GM18907 (cell line): Measurements from ENCODE around the gene CADM3.
A peak's percentile ranks its signal among the peaks of the same experiment; 100 is the strongest.

Source experiments
- ATAC-seq: cut with Tn5 transposase; IDR thresholded peaks from one replicate; pipeline ENCODE4 v1.9.1; 2021; ENCODE audit warnings: mild to moderate bottlenecking, moderate library complexity; ENCODE audit not compliant: unreplicated experiment

The CADM3 gene

DNA sequence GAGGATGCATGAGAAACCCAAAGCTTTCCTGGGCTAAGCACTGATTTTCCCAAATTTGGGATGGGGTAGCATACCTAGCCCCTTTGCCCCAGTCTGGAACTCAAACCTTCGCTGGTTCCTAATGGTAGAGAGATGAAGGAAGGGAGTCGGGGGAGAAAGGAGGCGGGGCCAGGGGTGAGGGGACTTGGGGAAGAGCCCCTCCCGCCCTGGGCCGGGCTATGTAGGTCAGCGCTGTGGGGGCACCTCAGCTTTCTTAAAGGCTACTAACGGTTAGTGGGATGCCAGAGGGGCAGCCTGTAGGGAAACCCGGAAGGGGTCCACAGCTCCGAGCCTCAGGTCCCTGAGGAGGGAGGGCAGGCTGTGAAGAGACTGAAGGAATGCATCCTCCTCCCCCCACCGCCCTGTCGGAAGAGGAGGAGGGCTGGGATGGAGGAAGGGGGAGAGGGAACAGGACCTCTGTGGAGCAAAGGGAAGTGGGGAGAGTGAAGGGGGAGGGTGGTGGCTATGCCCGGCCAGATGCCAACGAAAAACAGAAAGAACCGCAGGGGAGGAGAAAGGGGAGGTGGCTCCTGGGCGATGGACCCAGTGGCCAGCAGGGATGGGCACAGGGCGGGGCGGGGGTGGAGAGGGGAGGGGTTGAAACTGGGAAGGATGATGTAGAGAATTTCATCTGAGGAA lies 1.3 kb downstream of the CADM3 start:
- ATAC-seq, result no peak

DNA sequence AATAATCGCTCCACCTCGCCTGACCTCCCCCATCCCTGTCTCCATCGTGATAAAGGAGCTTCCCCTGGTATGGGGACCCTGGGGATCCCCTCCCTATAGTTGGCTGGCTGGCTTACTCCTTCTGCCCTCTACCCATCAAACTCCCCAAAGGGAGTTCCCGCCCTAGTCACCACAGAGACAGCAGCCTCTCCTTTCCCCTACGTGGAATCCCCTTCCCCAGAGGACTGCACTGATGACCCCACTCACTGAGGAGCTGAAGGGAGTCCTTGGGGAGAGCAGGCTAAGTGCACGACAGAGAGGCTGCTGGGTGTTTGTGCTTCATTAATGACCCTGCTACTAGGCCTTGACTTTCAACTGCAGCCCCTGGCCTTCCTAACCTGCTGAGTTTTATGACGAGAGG lies 1.9 kb downstream of the CADM3 start:
- ATAC-seq, result no peak

DNA sequence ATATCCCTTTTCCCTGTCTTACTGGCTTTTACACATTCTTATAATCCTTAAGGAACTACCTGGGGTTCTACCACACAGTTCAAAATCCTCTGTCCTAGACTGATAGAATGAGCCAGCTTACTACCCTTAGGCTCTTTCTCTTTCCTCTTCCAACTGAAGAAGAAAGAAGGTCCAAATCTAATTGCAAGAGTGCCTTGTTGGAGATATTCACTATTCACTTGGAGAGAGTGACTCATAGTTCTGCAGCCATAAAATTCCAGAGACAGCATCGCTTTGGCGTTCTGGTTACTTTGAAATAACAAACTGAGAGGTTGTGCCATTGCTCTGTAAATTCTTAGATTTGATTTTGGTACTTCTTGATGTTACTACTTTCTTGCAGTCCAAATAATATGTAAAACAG lies 4.2 kb downstream of the CADM3 start:
- ATAC-seq, result no peak

DNA sequence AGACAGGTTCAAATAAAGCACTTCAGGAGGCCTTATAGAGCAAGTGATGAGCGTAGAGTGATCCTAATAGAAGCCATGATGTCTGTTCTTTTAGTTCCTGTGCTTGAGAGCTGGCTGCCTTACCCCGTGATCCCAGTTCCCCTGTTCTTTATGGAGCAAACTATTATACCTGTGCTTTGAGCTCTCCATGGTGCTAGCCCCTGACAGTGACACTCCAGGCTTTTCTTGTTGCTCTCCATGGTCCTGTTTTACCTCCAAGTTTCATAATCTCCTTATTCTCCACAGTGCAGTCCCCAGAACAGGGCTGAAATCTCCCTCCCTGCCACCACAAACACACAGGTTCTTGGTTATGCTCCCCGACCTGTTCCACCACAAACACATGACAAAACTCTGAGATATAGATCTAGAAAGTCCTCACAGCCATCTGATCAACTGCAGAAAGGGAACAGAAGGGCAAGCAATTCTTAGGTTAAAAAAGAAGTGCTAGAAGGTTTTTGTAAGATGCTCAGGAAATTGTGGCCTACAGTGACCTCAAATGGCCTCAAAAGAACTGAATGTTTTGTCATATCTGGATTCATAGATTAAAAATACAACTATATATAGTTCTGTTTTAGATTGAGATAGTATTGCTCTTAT lies 6.0 kb downstream of the CADM3 start:
- no peak for ATAC-seq

DNA sequence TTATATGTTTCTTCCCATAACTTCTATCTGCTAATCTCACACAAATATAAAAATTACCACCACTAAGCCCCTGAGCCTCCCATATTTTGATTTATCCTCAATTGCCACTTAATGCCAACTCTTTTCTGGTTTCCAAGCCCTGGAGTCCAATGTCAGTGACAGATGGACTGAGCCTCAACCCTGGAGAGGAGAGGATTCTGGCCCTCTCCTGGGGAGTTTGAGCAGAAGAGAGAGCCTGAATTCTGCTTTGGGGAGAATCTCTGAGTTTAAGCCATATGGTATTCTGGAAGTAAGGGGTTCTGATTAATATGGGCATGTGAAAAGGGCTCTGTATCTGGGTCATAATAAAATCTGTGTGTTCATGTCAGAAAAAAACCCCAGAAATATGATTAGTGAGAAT lies 8.5 kb downstream of the CADM3 start:
- no peak for ATAC-seq

DNA sequence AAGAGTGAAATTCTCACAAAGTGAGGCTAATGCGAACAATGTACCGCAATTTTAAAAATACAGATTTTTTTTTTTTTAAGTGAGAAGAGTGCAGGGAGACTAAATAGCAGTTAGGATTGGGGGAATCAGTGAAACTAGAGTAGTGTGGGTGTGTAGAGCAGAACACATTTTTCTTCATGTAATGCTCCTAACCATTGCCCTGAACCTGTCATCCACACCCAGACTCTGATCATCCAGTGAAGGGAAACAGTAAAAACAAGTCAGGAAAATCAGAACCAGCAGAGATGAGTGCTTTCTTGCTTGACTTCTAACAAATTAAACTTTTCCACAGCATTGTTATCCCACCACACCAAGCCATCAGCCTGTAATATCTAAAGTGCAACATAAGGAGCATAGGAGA lies 9.1 kb downstream of the CADM3 start:
- ATAC-seq, result no peak

DNA sequence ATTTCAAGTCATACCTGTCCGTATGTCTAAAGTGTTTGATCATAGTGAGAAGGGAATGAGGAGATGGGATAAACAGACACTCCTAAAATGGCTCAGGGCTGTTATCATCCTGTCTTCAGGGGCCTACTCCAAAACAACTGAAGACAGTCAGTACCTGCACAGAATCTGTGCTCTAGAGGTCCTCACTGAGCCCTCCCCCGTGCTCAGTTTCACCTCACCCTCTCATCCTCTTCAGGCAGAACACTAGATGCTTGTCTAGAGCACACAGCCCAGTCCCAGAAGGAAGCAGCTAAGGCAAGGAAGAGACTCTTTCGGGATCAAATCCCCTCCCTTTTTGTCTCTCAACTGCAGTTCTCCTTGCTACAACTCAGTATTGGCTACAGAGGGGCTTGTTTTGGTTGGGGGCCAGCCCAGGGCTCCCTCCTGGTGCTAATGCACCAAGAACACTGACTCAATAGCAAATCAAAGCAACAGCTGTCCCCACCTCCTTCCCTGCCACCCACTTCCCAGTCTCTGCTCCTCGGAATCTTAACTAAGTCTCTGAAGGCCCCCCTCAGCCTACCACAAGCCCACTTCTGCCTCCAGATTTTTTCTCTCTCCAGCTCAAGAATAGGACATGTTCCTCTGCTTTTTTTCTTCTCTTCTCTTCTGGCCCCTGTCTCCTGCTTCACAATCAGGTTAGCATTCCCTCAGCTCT lies 10.1 kb downstream of the CADM3 start:
- no peak for ATAC-seq

DNA sequence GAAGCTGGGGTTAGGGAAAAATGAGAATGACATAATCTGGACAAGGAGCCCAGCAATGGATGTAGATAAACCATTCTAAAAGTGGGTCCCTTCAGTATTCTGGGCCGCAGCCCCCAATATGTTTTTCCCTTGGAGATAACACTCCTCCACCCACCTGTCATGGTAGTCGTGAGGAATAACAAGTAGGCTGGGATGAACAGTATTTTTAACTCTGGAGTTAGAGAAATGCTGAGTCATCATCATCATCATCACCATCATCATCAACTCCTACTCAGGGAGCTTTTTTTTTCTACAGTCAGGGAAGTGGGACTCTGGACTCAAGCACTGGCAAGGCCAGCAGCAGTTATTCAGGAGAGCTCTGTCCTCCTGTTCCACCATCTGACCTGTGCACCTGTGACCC lies 12.8 kb downstream of the CADM3 start:
- ATAC-seq, result no peak

DNA sequence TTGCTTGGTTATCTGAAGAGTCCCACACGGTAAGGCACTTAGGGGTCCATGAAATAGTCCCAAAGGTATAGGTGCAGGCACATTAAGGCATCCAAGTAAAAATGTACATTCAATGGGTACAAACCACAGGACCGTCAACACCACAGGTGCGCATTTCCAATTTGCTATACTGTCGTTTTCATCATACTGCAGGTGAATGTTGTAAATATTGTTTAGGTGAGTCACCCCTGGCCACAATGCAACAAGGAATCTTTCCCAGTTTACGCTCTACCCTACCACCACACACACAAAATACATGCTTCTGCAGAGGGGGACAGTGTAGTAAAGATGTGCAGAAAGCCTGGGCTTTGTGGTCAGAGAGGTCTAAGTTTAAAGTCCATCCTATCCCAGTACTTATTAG lies 13.7 kb downstream of the CADM3 start:
- ATAC-seq, result no peak

DNA sequence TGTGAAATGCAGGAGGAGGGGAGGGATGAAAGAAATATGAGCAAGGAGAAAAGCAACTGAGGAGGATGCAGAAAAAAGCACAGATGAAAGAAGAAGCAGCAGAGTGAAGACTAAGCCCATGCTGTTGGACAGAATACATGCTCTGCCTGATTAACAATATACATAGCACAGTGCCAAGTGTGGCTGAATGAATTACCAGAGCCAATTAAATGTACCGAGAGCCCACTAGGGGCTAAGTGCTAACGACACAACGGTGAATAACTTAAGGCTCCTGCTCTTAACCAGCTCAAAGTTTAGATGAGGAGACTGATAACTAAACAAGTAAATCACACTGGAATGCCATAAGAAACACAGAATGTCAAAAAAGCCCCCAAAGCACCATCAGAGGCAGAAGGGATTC lies 15.6 kb downstream of the CADM3 start:
- no peak for ATAC-seq

DNA sequence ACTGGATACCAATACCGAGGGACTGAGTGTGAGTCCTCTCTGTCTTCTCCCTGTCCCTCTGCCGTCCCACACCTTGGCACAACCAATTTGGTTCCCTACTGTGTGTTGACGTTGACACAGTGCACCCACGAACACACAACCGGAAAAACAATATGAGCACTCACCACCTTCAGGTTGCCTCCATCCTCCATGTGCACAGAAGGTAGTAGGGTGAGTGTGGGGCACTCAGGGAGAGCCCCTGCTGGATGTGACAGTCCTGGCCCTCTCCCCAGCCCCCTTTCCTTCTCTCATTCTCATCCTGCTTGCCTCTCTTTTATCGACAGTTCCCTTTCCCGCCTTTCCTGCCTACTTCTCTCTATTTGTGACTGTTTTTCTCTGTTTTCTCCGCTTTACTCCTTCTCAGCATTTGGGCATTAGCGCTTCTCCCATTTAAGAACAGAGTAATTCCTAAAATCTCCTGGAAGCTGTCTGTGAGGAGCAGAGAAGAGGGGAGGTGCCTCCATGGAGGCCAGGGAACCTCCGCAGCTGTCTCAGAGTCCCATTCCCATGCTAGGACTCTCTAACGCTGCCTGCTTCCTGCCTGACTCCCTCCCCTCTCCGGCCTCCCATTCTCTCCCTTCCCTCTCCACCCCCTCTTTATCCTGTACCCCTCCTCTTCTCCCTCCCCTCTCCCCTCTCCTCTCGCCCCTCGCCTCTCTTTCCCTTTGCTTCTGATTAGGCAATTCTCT lies 16.4 kb downstream of the CADM3 start:
- ATAC-seq, result no peak

DNA sequence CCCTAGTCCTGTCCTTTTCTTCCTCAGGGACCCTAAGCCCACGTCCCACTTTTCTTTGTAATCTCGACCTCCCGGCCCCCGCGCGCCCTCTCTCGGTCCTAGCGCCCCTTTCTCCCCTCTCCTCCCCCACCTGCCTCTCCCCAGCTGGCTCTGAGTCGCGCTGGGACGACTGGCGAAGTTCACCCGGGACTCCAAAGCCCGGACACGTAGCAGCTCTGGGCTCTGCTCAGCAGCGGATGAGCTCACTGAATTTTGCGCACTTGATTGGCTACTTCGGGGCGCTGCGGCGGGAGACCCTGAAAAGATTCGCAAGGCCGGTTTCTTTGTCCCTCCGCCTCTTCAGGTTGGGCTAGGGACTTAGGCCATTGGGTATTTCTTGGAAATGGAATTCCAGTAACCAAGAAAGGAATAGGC lies 17.0 kb downstream of the CADM3 start:
- peak; percentile 90 for ATAC-seq

DNA sequence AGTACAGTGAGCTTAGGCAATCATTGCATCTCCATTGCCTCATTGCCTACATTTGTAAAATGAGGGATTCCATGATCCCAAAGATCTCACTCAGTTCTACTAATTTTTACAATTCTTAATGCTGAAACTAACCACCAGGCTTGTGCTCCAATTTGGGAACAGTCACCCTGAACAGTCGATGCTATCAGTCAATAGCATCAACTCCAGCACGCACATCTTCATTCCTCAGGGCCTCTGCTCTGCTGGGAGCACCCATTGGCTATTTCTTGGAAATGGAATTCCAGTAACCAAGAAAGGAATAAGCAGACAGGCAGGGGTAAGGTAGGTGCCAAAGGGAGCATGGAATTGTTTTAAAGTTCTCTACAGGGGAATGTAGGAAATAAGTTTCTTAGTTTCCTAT lies 19.0 kb downstream of the CADM3 start:
- ATAC-seq, result no peak

DNA sequence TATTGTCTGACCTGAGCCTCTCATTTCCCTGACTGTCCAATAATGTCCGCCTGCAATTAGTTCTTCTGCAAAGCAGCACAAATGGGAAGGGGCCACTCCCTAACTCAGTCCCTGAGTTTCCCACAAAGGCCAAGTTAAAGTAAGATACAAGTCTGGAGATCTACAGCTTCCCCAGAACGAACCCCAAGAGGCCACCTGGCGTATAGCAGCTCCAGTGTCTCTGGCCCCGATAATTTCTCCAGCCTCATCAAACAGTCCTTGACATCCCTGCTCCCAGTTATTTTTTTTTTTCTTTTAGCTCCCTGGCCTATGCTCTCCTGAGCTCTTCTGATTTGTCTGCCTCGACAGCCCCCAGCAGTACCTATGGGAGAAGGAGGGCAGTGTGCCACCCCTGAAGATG lies 25.1 kb downstream of the CADM3 start:
- no peak for ATAC-seq

DNA sequence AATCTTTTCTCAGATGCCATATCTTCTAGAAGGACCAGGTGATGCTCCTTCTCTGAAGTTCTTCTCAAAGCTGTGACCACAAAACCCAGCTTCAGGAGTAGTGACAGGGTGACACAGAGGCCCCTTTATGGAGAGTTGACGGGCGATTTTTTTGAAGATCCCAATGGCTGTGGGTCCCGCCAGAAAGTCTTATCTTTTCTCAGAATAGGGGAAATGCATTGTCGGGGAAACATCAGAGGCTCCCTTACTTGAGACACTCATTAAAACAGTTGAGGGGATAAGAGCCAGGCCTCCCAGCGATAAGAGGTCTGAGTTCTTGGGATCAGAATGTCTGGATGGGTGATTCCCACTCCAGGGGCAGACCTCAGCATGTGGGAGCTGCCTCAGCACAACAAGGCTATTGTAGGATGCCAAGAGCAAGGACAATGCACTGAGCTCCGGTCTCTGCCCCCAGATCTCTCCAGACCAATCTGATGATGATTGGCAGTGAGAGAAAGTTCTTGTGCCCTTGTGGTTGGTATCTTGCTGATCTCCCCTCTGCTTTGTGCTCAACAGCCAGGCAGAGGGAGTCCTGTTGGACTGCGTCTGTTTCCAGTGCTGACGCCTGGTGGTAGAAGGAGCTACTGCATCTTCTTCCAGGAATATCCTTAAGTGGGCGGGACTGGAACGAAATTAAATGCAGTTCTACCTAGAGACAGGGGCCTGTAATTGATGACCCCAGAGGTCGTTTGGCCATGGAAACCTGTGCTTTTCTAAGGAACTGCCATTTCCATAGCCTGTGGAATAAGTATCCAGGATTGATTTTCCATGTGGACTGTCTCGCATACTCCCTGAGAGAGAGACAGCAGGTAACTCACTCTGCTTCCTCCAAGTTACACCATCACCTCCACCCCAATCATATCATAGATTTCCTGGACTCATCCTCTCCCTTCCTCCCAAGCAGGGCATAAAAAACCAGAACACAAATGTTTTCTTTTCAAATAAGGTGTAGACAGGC lies 26.4 kb downstream of the CADM3 start:
- ATAC-seq, result peak; percentile 92

DNA sequence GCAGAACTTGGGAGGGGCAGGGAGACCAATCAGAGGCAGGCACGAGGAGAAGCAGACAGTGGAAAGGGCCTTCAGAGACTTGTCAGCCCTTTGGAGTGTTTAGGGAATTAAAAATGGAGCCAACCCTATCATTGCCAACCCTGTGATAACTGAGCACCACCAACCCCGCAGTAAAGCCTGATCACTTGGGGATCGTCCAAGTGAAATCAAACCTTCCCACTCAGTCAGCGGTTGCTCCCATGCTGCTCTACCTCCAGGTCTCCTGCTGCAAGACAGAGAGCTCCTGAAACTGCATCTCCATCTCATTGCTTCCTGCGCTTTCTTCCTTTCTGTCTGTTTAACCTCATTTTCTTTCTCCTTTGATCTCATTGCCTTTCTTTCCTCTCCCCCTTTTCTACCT lies 28.5 kb downstream of the CADM3 start:
- no peak for ATAC-seq

DNA sequence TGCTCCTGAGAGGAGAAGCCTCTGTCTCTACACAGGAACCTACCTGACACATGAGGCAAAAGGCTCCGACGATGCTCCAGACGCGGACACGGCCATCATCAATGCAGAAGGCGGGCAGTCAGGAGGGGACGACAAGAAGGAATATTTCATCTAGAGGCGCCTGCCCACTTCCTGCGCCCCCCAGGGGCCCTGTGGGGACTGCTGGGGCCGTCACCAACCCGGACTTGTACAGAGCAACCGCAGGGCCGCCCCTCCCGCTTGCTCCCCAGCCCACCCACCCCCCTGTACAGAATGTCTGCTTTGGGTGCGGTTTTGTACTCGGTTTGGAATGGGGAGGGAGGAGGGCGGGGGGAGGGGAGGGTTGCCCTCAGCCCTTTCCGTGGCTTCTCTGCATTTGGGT lies 29.4 kb downstream of the CADM3 start:
- no peak for ATAC-seq

DNA sequence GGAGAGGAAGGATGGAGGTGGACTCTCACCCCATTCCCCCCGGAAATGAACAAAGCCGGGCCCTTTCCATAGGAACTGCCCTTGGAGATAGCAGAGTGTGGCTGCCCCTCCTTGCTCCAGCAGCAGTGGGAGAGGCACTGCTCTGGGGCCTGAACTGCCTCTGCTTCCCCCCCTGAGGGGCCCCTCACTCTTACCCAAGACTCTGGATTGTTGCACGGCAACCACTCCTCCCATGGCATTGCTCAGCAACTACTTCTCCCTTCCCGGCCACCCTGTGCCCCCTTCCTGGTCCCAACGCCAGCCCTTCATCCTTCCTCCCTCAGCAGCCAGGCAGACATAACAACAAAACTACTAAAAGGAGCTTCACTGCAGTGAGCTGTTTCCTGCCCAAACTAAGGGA lies 30.2 kb downstream of the CADM3 start:
- ATAC-seq, result no peak

DNA sequence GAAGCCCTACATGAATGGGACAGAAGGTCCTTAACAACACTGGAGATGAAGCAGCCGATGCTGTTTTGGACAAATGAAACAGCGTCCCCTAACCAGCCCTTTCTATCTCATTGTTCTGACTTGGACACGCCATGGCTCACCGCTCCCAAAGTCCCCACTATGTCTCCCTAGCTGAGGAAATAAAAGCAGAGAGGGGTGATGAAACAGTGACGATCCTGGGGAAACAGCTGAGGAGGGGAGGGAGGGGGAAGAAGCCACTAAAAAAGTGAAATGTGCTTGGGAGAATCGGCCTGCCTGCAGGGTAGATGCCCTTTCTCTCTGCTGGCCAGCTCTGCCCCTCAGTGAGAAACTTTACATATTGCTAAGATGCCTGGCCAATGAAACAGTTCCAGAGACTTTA lies 32.2 kb downstream of the CADM3 start:
- ATAC-seq, result no peak
